Stomach smooth muscle (tissue), 2 donors: ENCODE results near the gene ANKMY1.

Experiments used
- H3K27ac ChIP-seq: one replicate; pipeline ENCODE4 v1.7.0; 2013; ENCODE audit warnings: mild to moderate bottlenecking, low read length, inconsistent platforms
- H3K27me3 ChIP-seq, 2 donors: one replicate each; pipeline ENCODE4 v1.7.0; 2013; ENCODE audit warnings: low read length in 2 of 2; ENCODE audit not compliant: insufficient read depth in 2 of 2, control insufficient read depth in 1 of 2
- H3K36me3 ChIP-seq, 2 donors: one replicate each; pipeline ENCODE4 v1.7.0; 2013; ENCODE audit warnings: low read length in 2 of 2; ENCODE audit not compliant: control insufficient read depth in 2 of 2, insufficient read depth in 2 of 2
- H3K4me1 ChIP-seq: one replicate; pipeline ENCODE4 v1.7.0; 2013; ENCODE audit warnings: low read length; ENCODE audit not compliant: control insufficient read depth, insufficient read depth
- H3K4me3 ChIP-seq, 2 donors: one replicate each; pipeline ENCODE4 v1.7.0; 2013; ENCODE audit warnings: low read length in 2 of 2
- H3K9ac ChIP-seq, 2 donors: one replicate each; pipeline ENCODE4 v1.7.0; 2013; ENCODE audit warnings: low read length in 2 of 2, mild to moderate bottlenecking in 1 of 2
- H3K9me3 ChIP-seq, 2 donors: one replicate each; pipeline ENCODE4 v1.7.0; 2013; ENCODE audit warnings: low read length in 2 of 2; ENCODE audit not compliant: control insufficient read depth in 2 of 2
- donor health status: healthy.
- donor health status: Pancreatic carcinoma.

Gene ANKMY1

GRCh38 chr2:240593703-240594451, 36.1 kb upstream of the ANKMY1 start:
- H3K4me3 ChIP-seq, result no peak overlapping the region
- H3K27ac ChIP-seq, result no peak overlapping the region
- no peaks in the 10 kb centered on the region for H3K27me3 ChIP-seq
- H3K9me3 ChIP-seq, result no peaks in the 10 kb centered on the region
- peaks cover 16% of the 10 kb centered on the region in 2 donors for H3K36me3 ChIP-seq
- H3K4me1 ChIP-seq, result peaks cover 33% of the 10 kb centered on the region
- no peak overlapping the region for H3K9ac ChIP-seq

DNA sequence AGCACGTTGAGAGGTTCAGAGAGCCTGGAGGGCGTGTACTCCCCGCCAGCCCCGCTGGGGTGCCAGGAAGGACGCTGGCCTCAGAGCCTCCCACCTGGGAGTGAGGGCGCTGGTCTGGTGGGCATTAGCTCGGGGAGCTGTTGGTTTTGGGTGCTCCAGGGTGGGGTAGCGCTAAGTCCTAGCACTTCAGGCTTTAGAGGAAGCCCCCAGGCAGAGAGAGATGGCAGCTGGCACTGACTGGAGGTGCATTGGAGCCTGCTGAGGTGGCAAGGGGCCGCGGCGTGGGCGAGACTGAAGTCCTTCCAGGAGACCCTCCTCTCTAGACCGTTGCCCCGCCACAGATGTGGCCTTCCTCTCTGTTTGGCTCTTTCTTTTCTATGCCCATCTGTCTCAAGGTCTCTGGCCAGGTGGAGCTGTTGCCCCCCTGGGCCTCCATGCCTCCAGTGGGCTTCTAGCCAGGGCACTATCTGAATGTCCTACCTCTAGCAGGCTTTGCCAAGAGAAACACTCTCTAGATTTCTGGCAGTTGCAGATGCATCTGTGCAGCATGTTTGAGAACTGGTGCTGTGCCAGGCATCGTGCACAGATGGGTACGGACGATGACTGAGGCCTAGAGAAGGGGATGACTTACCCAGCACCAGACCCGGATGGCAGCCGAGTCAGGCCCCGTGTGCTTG, 35.4 kb upstream of the ANKMY1 start:
- Histone ChIP-seq H3K9me3 (no peaks in the 10 kb centered on the region), H3K9ac (no peak overlapping the region), H3K27me3 (no peaks in the 10 kb centered on the region), H3K27ac (no peak overlapping the region), H3K4me3 (no peak overlapping the region), H3K36me3 (peaks cover 14 to 16% of the 10 kb centered on the region in 2 donors), H3K4me1 (peaks cover 36% of the 10 kb centered on the region)

DNA sequence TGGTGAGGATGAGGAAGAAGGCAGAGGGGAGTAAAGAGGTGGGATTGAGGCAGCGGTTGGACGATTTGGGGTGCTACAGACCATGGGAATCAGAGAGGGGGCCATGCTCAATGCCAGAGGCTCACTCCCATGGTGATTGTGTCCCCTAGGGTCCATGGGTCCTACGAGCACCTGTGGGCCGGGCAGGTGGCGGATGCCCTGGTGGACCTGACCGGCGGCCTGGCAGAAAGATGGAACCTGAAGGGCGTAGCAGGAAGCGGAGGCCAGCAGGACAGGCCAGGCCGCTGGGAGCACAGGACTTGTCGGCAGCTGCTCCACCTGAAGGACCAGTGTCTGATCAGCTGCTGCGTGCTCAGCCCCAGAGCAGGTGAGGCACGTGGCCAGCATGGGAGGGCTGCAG, 34.0 kb upstream of the ANKMY1 start:
- H3K36me3 ChIP-seq, result peaks cover 12 to 16% of the 10 kb centered on the region in 2 donors
- H3K4me3 ChIP-seq, result no peak overlapping the region
- peaks cover 43% of the 10 kb centered on the region for H3K4me1 ChIP-seq
- no peaks in the 10 kb centered on the region for H3K27me3 ChIP-seq
- H3K9ac ChIP-seq, result no peak overlapping the region
- H3K9me3 ChIP-seq, result no peaks in the 10 kb centered on the region
- H3K27ac ChIP-seq, result no peak overlapping the region

DNA sequence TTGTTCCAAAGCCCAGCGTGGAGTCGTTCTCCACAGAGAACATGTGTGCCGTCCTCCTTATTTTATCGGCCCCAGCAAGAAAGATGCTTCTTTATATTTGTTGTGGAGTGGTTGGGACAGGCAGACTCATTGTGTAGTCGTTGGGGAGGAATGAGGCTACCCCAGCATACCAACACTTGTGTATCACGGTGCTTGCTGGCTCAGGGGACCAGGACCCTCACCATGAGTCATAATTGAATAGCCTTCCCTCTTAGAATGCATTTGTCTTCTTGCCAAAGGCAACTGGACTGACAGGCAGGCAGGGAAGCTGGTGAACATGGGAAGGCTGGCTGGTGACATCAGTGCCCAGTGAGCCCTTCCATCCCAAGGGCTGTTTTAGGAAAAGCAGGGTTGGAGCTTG, 33.4 kb upstream of the ANKMY1 start:
- Histone ChIP-seq H3K9ac (no peak overlapping the region), H3K36me3 (peaks cover 12 to 16% of the 10 kb centered on the region in 2 donors), H3K9me3 (no peaks in the 10 kb centered on the region), H3K27ac (no peak overlapping the region), H3K27me3 (no peaks in the 10 kb centered on the region), H3K4me3 (no peak overlapping the region), H3K4me1 (peaks cover 37% of the 10 kb centered on the region)

- Histone ChIP-seq H3K27ac (no peak overlapping the region), H3K4me1 (peaks cover 33% of the 10 kb centered on the region), H3K27me3 (no peaks in the 10 kb centered on the region), H3K36me3 (peaks cover 12 to 16% of the 10 kb centered on the region in 2 donors), H3K4me3 (no peak overlapping the region), H3K9me3 (no peaks in the 10 kb centered on the region), H3K9ac (no peak overlapping the region)
Measured at GRCh38 chr2:240590681-240591111, 32.9 kb upstream of the ANKMY1 start.

DNA sequence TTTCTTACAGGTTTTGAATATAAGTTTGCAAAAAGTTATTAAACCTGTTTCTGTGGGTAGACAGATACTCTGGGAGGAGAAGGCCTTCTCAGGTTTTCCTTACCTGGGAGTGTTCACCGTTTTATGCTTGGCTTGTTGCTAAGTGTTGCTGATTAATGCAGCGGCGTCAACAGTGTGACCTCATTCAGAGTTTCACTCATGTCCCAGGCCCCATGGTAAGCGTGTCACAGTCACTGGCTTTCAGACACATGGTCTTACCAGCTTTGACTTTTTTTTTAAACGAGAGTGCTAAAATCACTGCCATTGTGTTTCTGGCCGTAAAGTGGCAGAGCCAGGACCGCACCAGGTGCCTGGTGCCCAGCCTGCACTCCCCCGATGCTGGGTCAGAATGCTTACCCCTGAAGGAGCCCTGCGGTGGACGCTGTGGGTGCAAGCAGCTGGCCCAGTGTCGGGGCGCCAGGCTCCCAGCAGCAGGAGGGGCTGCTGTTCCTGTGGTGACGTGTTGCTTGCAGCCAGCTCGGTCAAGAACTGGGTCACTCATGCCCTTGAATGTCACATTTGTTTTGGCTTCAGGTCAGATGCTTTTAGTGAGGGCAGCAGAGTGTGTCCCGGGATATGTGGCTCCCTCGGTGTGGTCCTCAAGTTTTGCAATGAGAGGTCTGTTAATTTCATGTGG, 32.2 kb upstream of the ANKMY1 start:
- Histone ChIP-seq H3K4me1 (peaks cover 33% of the 10 kb centered on the region), H3K9ac (no peak overlapping the region), H3K4me3 (no peak overlapping the region), H3K36me3 (peaks cover 12 to 16% of the 10 kb centered on the region in 2 donors), H3K27ac (no peak overlapping the region), H3K27me3 (no peaks in the 10 kb centered on the region), H3K9me3 (no peaks in the 10 kb centered on the region)

- H3K36me3 ChIP-seq, result peaks cover 12 to 16% of the 10 kb centered on the region in 2 donors
- no peaks in the 10 kb centered on the region for H3K9me3 ChIP-seq
- H3K4me3 ChIP-seq, result no peak overlapping the region
- no peak overlapping the region for H3K27ac ChIP-seq
- no peaks in the 10 kb centered on the region for H3K27me3 ChIP-seq
- no peak overlapping the region for H3K9ac ChIP-seq
- peaks cover 40% of the 10 kb centered on the region for H3K4me1 ChIP-seq
Measured at GRCh38 chr2:240589375-240589774, 31.6 kb upstream of the ANKMY1 start.

GRCh38 chr2:240588669-240589068, 30.9 kb upstream of the ANKMY1 start:
- Histone ChIP-seq H3K9me3 (no peaks in the 10 kb centered on the region), H3K4me3 (no peak overlapping the region), H3K4me1 (peaks cover 40% of the 10 kb centered on the region), H3K9ac (peak overlapping the region in 1 of 2 donors; percentile 31), H3K27me3 (no peaks in the 10 kb centered on the region), H3K36me3 (peaks cover 12 to 16% of the 10 kb centered on the region in 2 donors), H3K27ac (no peak overlapping the region)

DNA sequence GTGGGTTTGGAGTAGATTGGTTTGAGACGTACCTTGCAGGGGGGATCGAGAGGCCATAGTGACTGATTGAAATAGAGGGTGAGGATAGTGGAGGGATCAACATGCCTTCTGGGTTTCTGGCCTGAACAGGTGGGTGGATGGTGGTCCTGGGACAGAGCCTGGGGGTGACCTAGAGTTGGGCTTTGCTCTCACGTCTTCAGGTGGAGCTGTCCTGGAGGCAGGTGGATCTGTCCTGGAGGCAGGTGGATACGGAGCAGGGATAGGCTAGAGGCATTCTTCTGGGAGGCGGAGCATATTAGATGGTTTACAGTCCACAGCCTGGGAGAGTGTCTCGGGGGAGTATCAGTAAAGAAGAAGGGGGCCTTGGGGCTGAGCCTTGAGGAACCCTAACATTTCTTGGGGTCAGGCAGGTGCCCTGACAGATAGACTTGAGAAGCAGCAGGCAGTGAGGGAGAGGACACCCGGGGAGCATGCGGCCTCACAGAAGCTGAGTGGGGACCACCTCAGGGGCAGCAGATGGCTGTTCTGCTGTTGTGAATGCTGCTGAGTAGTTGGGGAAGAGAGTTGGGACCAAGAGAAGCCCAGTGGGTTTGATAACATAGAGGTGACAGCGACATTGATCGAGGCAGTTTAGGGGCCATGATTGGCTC, 30.3 kb upstream of the ANKMY1 start:
- Histone ChIP-seq H3K27me3 (no peaks in the 10 kb centered on the region), H3K27ac (no peak overlapping the region), H3K9me3 (no peaks in the 10 kb centered on the region), H3K9ac (peak overlapping the region; percentile 54 to 83), H3K4me1 (peaks cover 40% of the 10 kb centered on the region), H3K36me3 (peaks cover 12 to 16% of the 10 kb centered on the region in 2 donors), H3K4me3 (peak overlapping the region; percentile 78 to 99)

GRCh38 chr2:240586919-240587800, 29.4 kb upstream of the ANKMY1 start:
- Histone ChIP-seq H3K4me3 (peak overlapping the region; percentile 78 to 99), H3K4me1 (peaks cover 40% of the 10 kb centered on the region), H3K9me3 (no peaks in the 10 kb centered on the region), H3K27ac (peak overlapping the region; percentile 82), H3K27me3 (no peaks in the 10 kb centered on the region), H3K9ac (peak overlapping the region; percentile 83 to 99), H3K36me3 (peaks cover 13 to 14% of the 10 kb centered on the region in 2 donors)
